Measurements from ENCODE around the gene DNAH8. TPM values are rescaled to one million over a fixed set of nuclear protein-coding genes. Genes with fewer than 3 reads are reported as not detected.
A peak's percentile ranks its signal among the peaks of the same experiment; 100 is the strongest.

DNAH8 gene
- total and polyA plus RNA-seq, 3 donors from 2014 or later: 17.2 to 23.7 (median 19.0) TPM

- 85 to 87% methylated on average over 13 of the region's 13 CpGs for WGBS, 2 donors
- peak in 1 of 3 experiments; percentile 43 for TF ChIP-seq CTCF (IDR thresholded peaks at IDR 0.05)
- no peak for TF ChIP-seq POLR2A (IDR thresholded peaks at IDR 0.05)
- Histone ChIP-seq H3K27ac (no peak overlapping the region), H3K36me3 (ENCODE audit: low read depth, missing control alignments) (no peaks in the 10 kb centered on the region), H3K4me1 (no peaks in the 10 kb centered on the region), H3K4me3 (no peak overlapping the region), H3K9me3 (no peaks in the 10 kb centered on the region), H3K27me3 (no peaks in the 10 kb centered on the region)
- DNase-seq: peak; percentile 19
- intact Hi-C loops (cut with DNase I; ENCODE audit: low total_unique reads): no loop called here
Observed at GRCh38 chr6:39029156-39030011, 314.3 kb downstream of the DNAH8 start.

GRCh38 chr6:39035681-39036080 is 320.6 kb downstream of the DNAH8 start:
- H3K4me3 ChIP-seq: no peak overlapping the region
- intact Hi-C loops (cut with DNase I; ENCODE audit: low total_unique reads): no loop called here
- H3K27me3 ChIP-seq: no peaks in the 10 kb centered on the region
- no peaks in the 10 kb centered on the region for H3K9me3 ChIP-seq
- H3K27ac ChIP-seq: no peak overlapping the region
- TF ChIP-seq POLR2A (IDR thresholded peaks at IDR 0.05): no peak
- TF ChIP-seq CTCF (IDR thresholded peaks at IDR 0.05): no peak
- H3K36me3 ChIP-seq (ENCODE audit: low read depth, missing control alignments): no peaks in the 10 kb centered on the region
- no peaks in the 10 kb centered on the region for H3K4me1 ChIP-seq
- no peak for DNase-seq
- 47 to 72% methylated on average over 7 to 9 of the region's 9 CpGs for WGBS, 2 donors

GRCh38 chr6:39037082-39037508 is 322.0 kb downstream of the DNAH8 start:
- no peak overlapping the region for H3K27ac ChIP-seq
- intact Hi-C loops (cut with DNase I; ENCODE audit: low total_unique reads): no loop called here
- TF ChIP-seq POLR2A (IDR thresholded peaks at IDR 0.05) (no peak), CTCF (IDR thresholded peaks at IDR 0.05) (no peak)
- no peaks in the 10 kb centered on the region for H3K9me3 ChIP-seq
- DNase-seq: no peak
- no peaks in the 10 kb centered on the region for H3K27me3 ChIP-seq
- no peaks in the 10 kb centered on the region for H3K36me3 ChIP-seq (ENCODE audit: low read depth, missing control alignments)
- no peaks in the 10 kb centered on the region for H3K4me1 ChIP-seq
- WGBS, 2 donors: 49 to 54% methylated on average over 4 of the region's 4 CpGs
- H3K4me3 ChIP-seq: no peak overlapping the region

GRCh38 chr6:39037707-39038106 is 322.6 kb downstream of the DNAH8 start:
- H3K27ac ChIP-seq: no peak overlapping the region
- H3K9me3 ChIP-seq: no peaks in the 10 kb centered on the region
- no peaks in the 10 kb centered on the region for H3K27me3 ChIP-seq
- no peak for DNase-seq
- H3K4me3 ChIP-seq: no peak overlapping the region
- 84 to 89% methylated on average over 6 of the region's 6 CpGs for WGBS, 2 donors
- no peak for TF ChIP-seq CTCF (IDR thresholded peaks at IDR 0.05)
- TF ChIP-seq POLR2A (IDR thresholded peaks at IDR 0.05): no peak
- H3K4me1 ChIP-seq: no peaks in the 10 kb centered on the region
- intact Hi-C loops (cut with DNase I; ENCODE audit: low total_unique reads): no loop called here
- H3K36me3 ChIP-seq (ENCODE audit: low read depth, missing control alignments): no peaks in the 10 kb centered on the region

Data from testis (tissue), 3 donors.